Measurements from ENCODE around the gene SDCBP2. TPM values are rescaled to one million over a fixed set of nuclear protein-coding genes. Genes with fewer than 3 reads are reported as not detected.
"Not testable (repeated sequence)": the region's sequence is repeated elsewhere in the genome, so short reads cannot be mapped to it uniquely, and the experiment has no call there.

SDCBP2 gene
- total RNA-seq, 2 donors from 2014 or later = 1.4 to 4.4 TPM

- ATAC-seq (no peak), DNase-seq (no peak)
- intact Hi-C loops (cut with DNase I) = no loop called here
Observed at GRCh38 chr20:1364106-1364505, 35.2 kb upstream of the SDCBP2 start.

- intact Hi-C loops (cut with DNase I) = no loop called here
- DNase-seq (no peak), ATAC-seq (no peak)
Observed at GRCh38 chr20:1363522-1363921, 34.6 kb upstream of the SDCBP2 start.

- intact Hi-C loops (cut with DNase I) = no loop called here
- ATAC-seq (no peak), DNase-seq (no peak)
Observed at GRCh38 chr20:1362484-1362883, 33.5 kb upstream of the SDCBP2 start.

GRCh38 chr20:1360094-1360846 lies 31.3 kb upstream of the SDCBP2 start:
- intact Hi-C loops (cut with DNase I) = no loop called here
- ATAC-seq (no peak), DNase-seq (no peak)

- no peak for DNase-seq
- intact Hi-C loops (cut with DNase I) = no loop called here
- ATAC-seq = no peak
Observed at GRCh38 chr20:1357921-1358671, 29.2 kb upstream of the SDCBP2 start.

- intact Hi-C loops (cut with DNase I) = no loop called here
- DNase-seq (no peak), ATAC-seq (no peak)
Observed at GRCh38 chr20:1353956-1354355, 25.0 kb upstream of the SDCBP2 start.

GRCh38 chr20:1346315-1346969 lies 17.5 kb upstream of the SDCBP2 start:
- DNase-seq = no peak
- intact Hi-C loops (cut with DNase I) = no loop called here
- no peak for ATAC-seq

- ATAC-seq (no peak), DNase-seq (no peak)
- intact Hi-C loops (cut with DNase I) = no loop called here
Observed at GRCh38 chr20:1345756-1346093, 16.8 kb upstream of the SDCBP2 start.

- ATAC-seq = no peak
- intact Hi-C loops (cut with DNase I) = no loop called here
Observed at GRCh38 chr20:1345030-1345755, 16.3 kb upstream of the SDCBP2 start.

GRCh38 chr20:1343446-1344124 lies 14.6 kb upstream of the SDCBP2 start:
- intact Hi-C loops (cut with DNase I); DNase-seq; ATAC-seq: not testable (repeated sequence)

More at GRCh38 chr20:1345030-1345755, 16.3 kb upstream of the SDCBP2 start:
- no peak for DNase-seq

GRCh38 chr20:1341561-1342265 lies 12.8 kb upstream of the SDCBP2 start:
- DNase-seq (no peak), ATAC-seq (peak in 1 of 2 donors; percentile 58)
- intact Hi-C loops (cut with DNase I) = no loop called here

GRCh38 chr20:1338801-1339200 lies 9.9 kb upstream of the SDCBP2 start:
- DNase-seq = no peak
- ATAC-seq = no peak
- intact Hi-C loops (cut with DNase I) = loop anchor here in 1 of 2 donors (5.0 kb wide), 1 partner anchor 38 kb away; no protein-coding TSS in a partner anchor

GRCh38 chr20:1338096-1338495 lies 9.2 kb upstream of the SDCBP2 start:
- intact Hi-C loops (cut with DNase I) = loop anchor here in 1 of 2 donors (5.0 kb wide), 1 partner anchor 39 kb away; no protein-coding TSS in a partner anchor
- ATAC-seq (no peak), DNase-seq (no peak)

- no peak for DNase-seq
- ATAC-seq = no peak
- intact Hi-C loops (cut with DNase I) = loop anchor here in 1 of 2 donors (2.0 to 5.0 kb wide), 2 partner anchors 40 to 55 kb away; partner anchors contain the start of gene FKBP1A
Observed at GRCh38 chr20:1337441-1337840, 8.5 kb upstream of the SDCBP2 start.

GRCh38 chr20:1336699-1337367 lies 7.9 kb upstream of the SDCBP2 start:
- DNase-seq = peak; percentile 89
- peak; percentile 91 to 93 for ATAC-seq
- intact Hi-C loops (cut with DNase I) = loop anchor here in 1 of 2 donors (2.0 to 5.0 kb wide), 2 partner anchors 40 to 56 kb away; partner anchors contain the start of gene FKBP1A

- no peak for ATAC-seq
- intact Hi-C loops (cut with DNase I) = loop anchor here in 1 of 2 donors (2.0 to 5.0 kb wide), 2 partner anchors 41 to 57 kb away; partner anchors contain the start of gene FKBP1A
- peak; percentile 26 for DNase-seq
Observed at GRCh38 chr20:1335961-1336698, 7.2 kb upstream of the SDCBP2 start.

- no peak for ATAC-seq
- intact Hi-C loops (cut with DNase I) = loop anchor here in 1 of 2 donors (5.0 kb wide), 1 partner anchor 43 kb away; no protein-coding TSS in a partner anchor
- DNase-seq = no peak
Observed at GRCh38 chr20:1334761-1335160, 5.8 kb upstream of the SDCBP2 start.

Measured in left cardiac atrium (tissue), 4 donors.